HCT116 (cell line): ENCODE results near the gene ZSCAN5B. TPM values are rescaled to one million over a fixed set of nuclear protein-coding genes. Genes with fewer than 3 reads are reported as not detected.

Experiments
- ATAC-seq: fragments of 200-7000 bp; cut with Tn5 transposase; 2 replicates; pipeline ENCODE4 v1.9.1; 2020; ENCODE audit warnings: mild to moderate bottlenecking, moderate library complexity
- BruUV-seq: library from RNA; stranded (reverse); fragments of 400-500 nt; replicated peaks from 2 replicates; lab custom pipeline; 2021; lab: Mats Ljungman, UMichigan
- CTCF ChIA-PET: fragments of 300-600 bp; sonication (Branson Sonifier 250); formaldehyde crosslinking; loops from one replicate; lab custom pipeline; 2021; ENCODE audit warnings: antibody characterized with exemption; lab: Charles Lee
- POLR2A ChIA-PET: fragments of 300-600, 350-600 bp; sonication (Branson Sonifier 250); formaldehyde crosslinking; loops from one replicate; lab custom pipeline; 2021; ENCODE audit warnings: antibody characterized with exemption; lab: Charles Lee
- RAD21 ChIA-PET, 2 experiments: fragments of 300-600 bp; sonication (Branson Sonifier 250); formaldehyde crosslinking; loops; one replicate each; lab custom pipeline; 2023; ENCODE audit warnings: low total read pairs in 2 of 2; ENCODE audit not compliant: uncharacterized antibody in 2 of 2, unreplicated experiment in 2 of 2, low non-redundant PET in 1 of 2; lab: Charles Lee
- DNase-seq: peaks from one replicate; pipeline ENCODE4 v3.0.0-alpha.2; 2010; ENCODE audit warnings: low read depth, low spot score
- H2AFZ ChIP-seq: fragments of 200-600 bp; shearing (Covaris generic), sonication (generic); 2 replicates; pipeline ENCODE4 v1.6.1; 2017; ENCODE audit warnings: low read depth, mixed run types, mixed read lengths, antibody characterized with exemption, low read length; ENCODE audit not compliant: poor library complexity, severe bottlenecking
- H3K27ac ChIP-seq: 2 replicates; pipeline ENCODE4 v1.5.1; 2012; ENCODE audit warnings: low read depth, low read length
- H3K27me3 ChIP-seq: fragments of 200-600 bp; sonication (generic); 2 replicates; pipeline ENCODE4 v1.6.1; 2016; ENCODE audit warnings: mixed run types, low read length, mixed read lengths; ENCODE audit not compliant: insufficient read depth
- H3K36me3 ChIP-seq, 2 experiments: fragments of 200-500 bp in 1 of 2; fragments of 200-600 bp in 1 of 2; sonication (Bioruptor generic) in 1 of 2; sonication (generic) in 1 of 2; 2 replicates each; pipeline versions ENCODE4 v1.5.1 to v1.6.1; 2014 to 2016; ENCODE audit warnings: low read length in 2 of 2, inconsistent platforms in 1 of 2, mixed read lengths in 1 of 2, mixed run types in 1 of 2; ENCODE audit not compliant: insufficient read depth in 2 of 2, control insufficient read depth in 1 of 2
- H3K4me1 ChIP-seq, 2 experiments: fragments of 200-600 bp in 1 of 2; sonication (generic) in 1 of 2; 2 replicates each; pipeline versions ENCODE4 v1.5.1 to v1.6.1; 2012 to 2017; ENCODE audit warnings: low read length in 2 of 2, inconsistent platforms in 1 of 2, mild to moderate bottlenecking in 1 of 2, mixed read lengths in 1 of 2, mixed run types in 1 of 2, moderate library complexity in 1 of 2; ENCODE audit not compliant: insufficient read depth in 2 of 2, control insufficient read depth in 1 of 2
- H3K4me2 ChIP-seq: fragments of 200-600 bp; sonication (generic); 2 replicates; pipeline ENCODE4 v1.6.1; 2017; ENCODE audit warnings: mixed run types, low read length, mixed read lengths
- H3K4me3 ChIP-seq, 2 experiments: fragments of 200-600 bp in 1 of 2; sonication (generic) in 1 of 2; replicated peaks in 1 of 2; 2 replicates each; pipeline ENCODE4 v1.5.1; 2011 to 2016; ENCODE audit warnings: low read length in 2 of 2, control low read depth in 1 of 2, low read depth in 1 of 2, mild to moderate bottlenecking in 1 of 2, mixed read lengths in 1 of 2, mixed run types in 1 of 2
- H3K79me2 ChIP-seq: fragments of 200-600 bp; sonication (generic); 2 replicates; pipeline ENCODE4 v1.6.1; 2017; ENCODE audit warnings: mild to moderate bottlenecking, mixed run types, low read length, moderate library complexity, mixed read lengths; ENCODE audit not compliant: insufficient read depth
- H3K9ac ChIP-seq: fragments of 200-600 bp; sonication (generic); 2 replicates; pipeline ENCODE4 v1.6.1; 2016; ENCODE audit warnings: low read length, mixed read lengths
- H3K9me2 ChIP-seq: fragments of 200-600 bp; sonication (generic), shearing (Covaris generic); 2 replicates; pipeline ENCODE4 v1.6.1; 2017; ENCODE audit warnings: mixed run types, mild to moderate bottlenecking, moderate library complexity; ENCODE audit not compliant: insufficient read depth
- H3K9me3 ChIP-seq, 2 experiments: fragments of 200-500 bp in 1 of 2; fragments of 200-600 bp in 1 of 2; sonication (Bioruptor generic) in 1 of 2; sonication (generic) in 1 of 2; 2 replicates each; pipeline ENCODE4 v1.6.1; 2014 to 2017; ENCODE audit warnings: low read length in 2 of 2, mixed read lengths in 2 of 2, inconsistent platforms in 1 of 2, low read depth in 1 of 2, mild to moderate bottlenecking in 1 of 2, mixed run types in 1 of 2, moderate library complexity in 1 of 2; ENCODE audit not compliant: control insufficient read depth in 1 of 2, insufficient read depth in 1 of 2
- H4K20me1 ChIP-seq: fragments of 200-600 bp; sonication (generic), shearing (Covaris generic); 2 replicates; pipeline ENCODE4 v1.6.1; 2017; ENCODE audit warnings: mixed run types, mild to moderate bottlenecking, moderate library complexity; ENCODE audit not compliant: insufficient read depth
- CEBPB ChIP-seq: IDR thresholded peaks from 2 replicates; pipeline ENCODE4 v1.6.1; 2012; ENCODE audit warnings: low read depth
- EGR1 ChIP-seq: IDR thresholded peaks from 2 replicates; pipeline ENCODE4 v1.6.1; 2012; ENCODE audit warnings: low read depth
- ELF1 ChIP-seq: IDR thresholded peaks from 2 replicates; pipeline ENCODE4 v1.6.1; 2012; ENCODE audit warnings: low read depth, borderline replicate concordance
- EZH2 ChIP-seq: fragments of 200-600 bp; sonication (generic); IDR thresholded peaks from 2 replicates; pipeline ENCODE4 v1.6.1; 2017; ENCODE audit warnings: antibody characterized with exemption, mixed run types
- FOSL1 ChIP-seq: IDR thresholded peaks from 2 replicates; pipeline ENCODE4 v1.6.1; 2012; ENCODE audit warnings: low read depth
- JUND ChIP-seq: IDR thresholded peaks from 2 replicates; pipeline ENCODE4 v1.6.1; 2012
- POLR2A ChIP-seq: IDR thresholded peaks from 2 replicates; pipeline ENCODE4 v1.7.0; 2011; ENCODE audit warnings: borderline replicate concordance; ENCODE audit not compliant: insufficient read depth, insufficient read length; ENCODE audit errors: extremely low read depth
- POLR2AphosphoS5 ChIP-seq: IDR thresholded peaks from 2 replicates; pipeline ENCODE4 v1.6.1; 2011; ENCODE audit warnings: mild to moderate bottlenecking, low read depth, low read length, moderate library complexity
- SIN3A ChIP-seq: IDR thresholded peaks from 2 replicates; pipeline ENCODE4 v1.6.1; 2012; ENCODE audit warnings: low read depth
- SP1 ChIP-seq: IDR thresholded peaks from 2 replicates; pipeline ENCODE4 v1.6.1; 2012; ENCODE audit warnings: low read depth
- SRF ChIP-seq: IDR thresholded peaks from 2 replicates; pipeline ENCODE4 v1.6.1; 2012; ENCODE audit warnings: low read depth
- ZFX ChIP-seq: fragments of 450-650 bp; IDR thresholded peaks from 2 replicates; pipeline ENCODE4 v1.6.1; 2017
- ZNF274 ChIP-seq: fragments of 200-500 bp; sonication (Bioruptor generic); IDR thresholded peaks from 2 replicates; pipeline ENCODE4 v1.6.1; 2014; ENCODE audit warnings: mild to moderate bottlenecking, low read depth, low read length, inconsistent platforms
- intact Hi-C: fragments of 100-400 bp; cut with micrococcal nuclease; formaldehyde crosslinking; loops from 2 replicates; pipeline ENCODE4 v1.10.0; 2022
- total RNA-seq: library from RNA; stranded (reverse); gene quantifications from one replicate; pipeline ENCODE4 v1.2.1, GENCODE V29; 2021; ENCODE audit not compliant: unreplicated experiment
- TF ChIP-seq, protein P1 (sequence below): IDR thresholded peaks from 2 replicates; pipeline ENCODE4 v1.6.1; 2012; ENCODE audit warnings: low read depth
- TF ChIP-seq, protein P2 (sequence below): IDR thresholded peaks from 2 replicates; pipeline ENCODE4 v1.6.1; 2011; ENCODE audit warnings: mild to moderate bottlenecking, low read length, moderate library complexity; ENCODE audit not compliant: insufficient replicate concordance; ENCODE audit errors: extremely low read depth
- TF ChIP-seq, protein P3 (sequence below), 3 experiments: fragments of 200-600 bp in 1 of 3; sonication (generic) in 1 of 3; IDR thresholded peaks in 2 of 3; conservative IDR thresholded peaks in 1 of 3; 2 replicates each; pipeline ENCODE4 v1.5.1; 2012 to 2017; ENCODE audit warnings: low read depth in 2 of 3, low read length in 2 of 3, antibody characterized with exemption in 1 of 3, borderline replicate concordance in 1 of 3, control low read depth in 1 of 3, mild to moderate bottlenecking in 1 of 3, mixed read lengths in 1 of 3, mixed run types in 1 of 3, moderate library complexity in 1 of 3; ENCODE audit not compliant: insufficient read depth in 1 of 3
- TF ChIP-seq, protein P4 (sequence below): IDR thresholded peaks from 2 replicates; pipeline ENCODE4 v1.6.1; 2012
- TF ChIP-seq, protein P5 (sequence below): IDR thresholded peaks from 2 replicates; pipeline ENCODE4 v1.6.1; 2012

The ZSCAN5B gene
- total RNA-seq, 1 experiment from 2014 or later: not detected

DNA sequence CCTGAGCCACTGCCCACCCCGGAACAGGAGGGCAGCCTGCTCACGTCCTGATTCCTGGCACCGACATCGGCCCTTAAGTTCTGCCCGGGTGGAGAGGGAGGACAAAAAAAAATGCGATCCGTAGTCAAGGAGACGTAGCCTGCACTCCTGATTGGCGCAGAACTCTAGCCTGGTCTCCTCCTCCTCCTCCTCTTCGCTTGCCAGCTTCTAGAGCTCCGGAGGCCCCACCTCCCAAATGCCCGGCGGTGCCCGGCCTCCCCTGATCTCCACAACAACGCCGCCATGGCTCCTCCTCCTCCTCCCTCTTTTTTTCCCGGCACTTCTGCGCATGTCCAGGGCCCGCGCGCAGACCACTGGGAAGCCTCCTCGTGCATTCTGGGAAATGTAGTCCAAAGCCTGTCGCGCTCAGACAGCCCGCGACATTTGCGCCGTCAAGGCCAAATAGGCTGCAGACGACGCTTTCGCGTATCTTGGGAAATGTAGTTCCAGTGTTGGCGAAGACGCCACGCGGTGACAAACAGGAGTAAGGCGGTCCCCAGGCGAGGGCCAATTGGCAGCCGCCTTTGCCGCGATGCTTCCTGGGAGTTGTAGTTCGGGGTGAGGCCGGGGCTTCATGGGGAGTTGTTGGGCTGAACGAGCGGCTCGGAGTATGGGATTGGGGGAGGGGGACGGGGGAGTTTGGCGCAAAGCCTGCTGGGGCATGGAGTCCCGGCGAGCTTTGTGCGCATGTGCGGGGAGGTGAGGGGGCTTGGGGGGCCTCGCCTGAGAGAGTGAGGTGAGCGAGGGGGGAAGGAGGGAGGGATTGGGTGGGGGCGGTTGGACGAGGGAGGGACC lies 56.8 kb downstream of the ZSCAN5B start, which contains the start of gene ZNF444:
TSS of gene ZNF444 (plus strand) at position 705 of the 834 bp plus-strand sequence. CDS start 5,625 bp downstream, outside the sequence.
- H2AFZ ChIP-seq: peak within 1 kb of the TSS; percentile 54
- no peaks in the 10 kb centered on the region for H3K27me3 ChIP-seq
- no peaks in the 10 kb centered on the region; the same call in 1 of the 2 replicates for H3K79me2 ChIP-seq
- ATAC-seq (peak; percentile 95), DNase-seq (peak; percentile 96)
- no TSS peak for BruUV-seq
- H3K9ac ChIP-seq: peak within 1 kb of the TSS; percentile 68
- ChIA-PET POLR2A (interaction anchor here (0.7 to 1.3 kb wide), 4 partner anchors 12 to 56 kb away, joined by 4 to 6 read pairs (median 4); partner anchors contain the start of gene ZNF787), RAD21 (no interaction called here), CTCF (interaction anchor here (0.7 to 1.8 kb wide), 3 partner anchors 31 to 112 kb away, joined by 3 to 4 read pairs (median 4); no protein-coding TSS in a partner anchor)
- no peaks in the 10 kb centered on the region for H3K9me2 ChIP-seq
- H3K4me1 ChIP-seq: peaks cover 6 to 12% of the 10 kb centered on the region in 2 experiments
- peak within 1 kb of the TSS; percentile 71 to 72 for H3K4me3 ChIP-seq
- H4K20me1 ChIP-seq: no peaks in the 10 kb centered on the region
- H3K4me2 ChIP-seq: peak within 1 kb of the TSS; percentile 96
- peak within 1 kb of the TSS; percentile 52 for H3K27ac ChIP-seq
- intact Hi-C loops: loop anchor here (1.0 kb wide), 2 partner anchors 19 to 174 kb away; partner anchors contain the start of genes ZNF787 and ZSCAN5A
- H3K36me3 ChIP-seq: no peaks in the 10 kb centered on the region
- no peaks in the 10 kb centered on the region for H3K9me3 ChIP-seq
- TF ChIP-seq, protein P1, sequence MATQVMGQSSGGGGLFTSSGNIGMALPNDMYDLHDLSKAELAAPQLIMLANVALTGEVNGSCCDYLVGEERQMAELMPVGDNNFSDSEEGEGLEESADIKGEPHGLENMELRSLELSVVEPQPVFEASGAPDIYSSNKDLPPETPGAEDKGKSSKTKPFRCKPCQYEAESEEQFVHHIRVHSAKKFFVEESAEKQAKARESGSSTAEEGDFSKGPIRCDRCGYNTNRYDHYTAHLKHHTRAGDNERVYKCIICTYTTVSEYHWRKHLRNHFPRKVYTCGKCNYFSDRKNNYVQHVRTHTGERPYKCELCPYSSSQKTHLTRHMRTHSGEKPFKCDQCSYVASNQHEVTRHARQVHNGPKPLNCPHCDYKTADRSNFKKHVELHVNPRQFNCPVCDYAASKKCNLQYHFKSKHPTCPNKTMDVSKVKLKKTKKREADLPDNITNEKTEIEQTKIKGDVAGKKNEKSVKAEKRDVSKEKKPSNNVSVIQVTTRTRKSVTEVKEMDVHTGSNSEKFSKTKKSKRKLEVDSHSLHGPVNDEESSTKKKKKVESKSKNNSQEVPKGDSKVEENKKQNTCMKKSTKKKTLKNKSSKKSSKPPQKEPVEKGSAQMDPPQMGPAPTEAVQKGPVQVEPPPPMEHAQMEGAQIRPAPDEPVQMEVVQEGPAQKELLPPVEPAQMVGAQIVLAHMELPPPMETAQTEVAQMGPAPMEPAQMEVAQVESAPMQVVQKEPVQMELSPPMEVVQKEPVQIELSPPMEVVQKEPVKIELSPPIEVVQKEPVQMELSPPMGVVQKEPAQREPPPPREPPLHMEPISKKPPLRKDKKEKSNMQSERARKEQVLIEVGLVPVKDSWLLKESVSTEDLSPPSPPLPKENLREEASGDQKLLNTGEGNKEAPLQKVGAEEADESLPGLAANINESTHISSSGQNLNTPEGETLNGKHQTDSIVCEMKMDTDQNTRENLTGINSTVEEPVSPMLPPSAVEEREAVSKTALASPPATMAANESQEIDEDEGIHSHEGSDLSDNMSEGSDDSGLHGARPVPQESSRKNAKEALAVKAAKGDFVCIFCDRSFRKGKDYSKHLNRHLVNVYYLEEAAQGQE: no peak
- TF ChIP-seq, protein P2, sequence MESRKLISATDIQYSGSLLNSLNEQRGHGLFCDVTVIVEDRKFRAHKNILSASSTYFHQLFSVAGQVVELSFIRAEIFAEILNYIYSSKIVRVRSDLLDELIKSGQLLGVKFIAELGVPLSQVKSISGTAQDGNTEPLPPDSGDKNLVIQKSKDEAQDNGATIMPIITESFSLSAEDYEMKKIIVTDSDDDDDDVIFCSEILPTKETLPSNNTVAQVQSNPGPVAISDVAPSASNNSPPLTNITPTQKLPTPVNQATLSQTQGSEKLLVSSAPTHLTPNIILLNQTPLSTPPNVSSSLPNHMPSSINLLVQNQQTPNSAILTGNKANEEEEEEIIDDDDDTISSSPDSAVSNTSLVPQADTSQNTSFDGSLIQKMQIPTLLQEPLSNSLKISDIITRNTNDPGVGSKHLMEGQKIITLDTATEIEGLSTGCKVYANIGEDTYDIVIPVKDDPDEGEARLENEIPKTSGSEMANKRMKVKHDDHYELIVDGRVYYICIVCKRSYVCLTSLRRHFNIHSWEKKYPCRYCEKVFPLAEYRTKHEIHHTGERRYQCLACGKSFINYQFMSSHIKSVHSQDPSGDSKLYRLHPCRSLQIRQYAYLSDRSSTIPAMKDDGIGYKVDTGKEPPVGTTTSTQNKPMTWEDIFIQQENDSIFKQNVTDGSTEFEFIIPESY: peak; percentile 71
- TF ChIP-seq JUND (no peak), FOSL1 (no peak), CEBPB (no peak), EZH2 (no peak), SRF (no peak; the same call in 1 of the 2 replicates), SIN3A (no peak), SP1 (peak; percentile 88), POLR2AphosphoS5 (peak; percentile 36; the same call in 1 of the 2 replicates), EGR1 (no peak), ELF1 (no peak; the same call in 1 of the 2 replicates), ZNF274 (no peak), ZFX (no peak), POLR2A (no peak)
- TF ChIP-seq, protein P3, sequence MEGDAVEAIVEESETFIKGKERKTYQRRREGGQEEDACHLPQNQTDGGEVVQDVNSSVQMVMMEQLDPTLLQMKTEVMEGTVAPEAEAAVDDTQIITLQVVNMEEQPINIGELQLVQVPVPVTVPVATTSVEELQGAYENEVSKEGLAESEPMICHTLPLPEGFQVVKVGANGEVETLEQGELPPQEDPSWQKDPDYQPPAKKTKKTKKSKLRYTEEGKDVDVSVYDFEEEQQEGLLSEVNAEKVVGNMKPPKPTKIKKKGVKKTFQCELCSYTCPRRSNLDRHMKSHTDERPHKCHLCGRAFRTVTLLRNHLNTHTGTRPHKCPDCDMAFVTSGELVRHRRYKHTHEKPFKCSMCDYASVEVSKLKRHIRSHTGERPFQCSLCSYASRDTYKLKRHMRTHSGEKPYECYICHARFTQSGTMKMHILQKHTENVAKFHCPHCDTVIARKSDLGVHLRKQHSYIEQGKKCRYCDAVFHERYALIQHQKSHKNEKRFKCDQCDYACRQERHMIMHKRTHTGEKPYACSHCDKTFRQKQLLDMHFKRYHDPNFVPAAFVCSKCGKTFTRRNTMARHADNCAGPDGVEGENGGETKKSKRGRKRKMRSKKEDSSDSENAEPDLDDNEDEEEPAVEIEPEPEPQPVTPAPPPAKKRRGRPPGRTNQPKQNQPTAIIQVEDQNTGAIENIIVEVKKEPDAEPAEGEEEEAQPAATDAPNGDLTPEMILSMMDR (IDR thresholded peaks at IDR 0.05 in 2 of 3, conservative IDR thresholded peaks at IDR 0.05 in 1 of 3; ENCODE audit: borderline replicate concordance in 1 of 3, insufficient read depth in 1 of 3, low read depth in 2 of 3, low read length in 2 of 3): no peak
- TF ChIP-seq, protein P4, sequence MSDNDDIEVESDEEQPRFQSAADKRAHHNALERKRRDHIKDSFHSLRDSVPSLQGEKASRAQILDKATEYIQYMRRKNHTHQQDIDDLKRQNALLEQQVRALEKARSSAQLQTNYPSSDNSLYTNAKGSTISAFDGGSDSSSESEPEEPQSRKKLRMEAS: no peak
- TF ChIP-seq, protein P5, sequence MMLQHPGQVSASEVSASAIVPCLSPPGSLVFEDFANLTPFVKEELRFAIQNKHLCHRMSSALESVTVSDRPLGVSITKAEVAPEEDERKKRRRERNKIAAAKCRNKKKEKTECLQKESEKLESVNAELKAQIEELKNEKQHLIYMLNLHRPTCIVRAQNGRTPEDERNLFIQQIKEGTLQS: no peak
